Left kidney (tissue), 2 donors: ENCODE results near the gene DNAJC30. TPM values are rescaled to one million over a fixed set of nuclear protein-coding genes. Genes with fewer than 3 reads are reported as not detected.

Source experiments
- DNase-seq: peaks from one replicate; pipeline ENCODE4 v3.0.0-alpha.2; 2013
- polyA plus RNA-seq: library from polyadenylated mRNA; unstranded; fragments of 120-200 nt; gene quantifications from one replicate; pipeline ENCODE4 v1.2.1, GENCODE V29; 2013; ENCODE audit not compliant: insufficient read length

The DNAJC30 gene
- polyA plus RNA-seq, 1 donor = 9.5 TPM

GRCh38 chr7:73649576-73649975 is 33.7 kb downstream of the DNAJC30 start:
- no peak for DNase-seq

GRCh38 chr7:73648593-73649332 is 34.5 kb downstream of the DNAJC30 start:
- DNase-seq = no peak

GRCh38 chr7:73647725-73648592 is 35.3 kb downstream of the DNAJC30 start:
- DNase-seq = no peak

GRCh38 chr7:73646785-73647724 is 36.2 kb downstream of the DNAJC30 start:
- DNase-seq = no peak

- no peak for DNase-seq
Observed at GRCh38 chr7:73645643-73646174, 37.5 kb downstream of the DNAJC30 start.

GRCh38 chr7:73644688-73645286 is 38.5 kb downstream of the DNAJC30 start:
- no peak for DNase-seq

GRCh38 chr7:73642834-73643233 is 40.4 kb downstream of the DNAJC30 start:
- DNase-seq = no peak

GRCh38 chr7:73638911-73639310 is 44.3 kb downstream of the DNAJC30 start:
- no peak for DNase-seq

GRCh38 chr7:73635428-73636200 is 47.6 kb downstream of the DNAJC30 start:
- DNase-seq = no peak

GRCh38 chr7:73633844-73634243 is 49.4 kb downstream of the DNAJC30 start:
- DNase-seq = no peak

GRCh38 chr7:73633323-73633722 is 49.9 kb downstream of the DNAJC30 start:
- no peak for DNase-seq

GRCh38 chr7:73631558-73631957 is 51.7 kb downstream of the DNAJC30 start:
- DNase-seq = no peak

Other genes starting within 250 kb of the DNAJC30 start
- 0.28 TPM for gene FZD9, start 249.7 kb downstream of the DNAJC30 start, polyA plus RNA-seq
- gene BAZ1B, start 161.2 kb downstream of the DNAJC30 start, polyA plus RNA-seq = 85.9 TPM
- 40.5 TPM for gene BCL7B, start 125.8 kb downstream of the DNAJC30 start, polyA plus RNA-seq
- 39.0 TPM for gene TBL2, start 104.9 kb downstream of the DNAJC30 start, polyA plus RNA-seq
- gene MLXIPL, start 58.9 kb downstream of the DNAJC30 start, polyA plus RNA-seq = 4.8 TPM
- gene VPS37D, start 15.6 kb downstream of the DNAJC30 start, polyA plus RNA-seq = 9.4 TPM
- 96.6 TPM for gene BUD23, start 144 bp upstream of the DNAJC30 start, polyA plus RNA-seq
- 8.0 TPM for gene STX1A, start 36.2 kb upstream of the DNAJC30 start, polyA plus RNA-seq
- gene ABHD11, start 55.3 kb upstream of the DNAJC30 start, polyA plus RNA-seq = 26.9 TPM
- 21.7 TPM for gene CLDN3, start 86.8 kb upstream of the DNAJC30 start, polyA plus RNA-seq
- gene CLDN4, start 147.5 kb upstream of the DNAJC30 start, polyA plus RNA-seq = 56.5 TPM
- gene METTL27, start 159.1 kb upstream of the DNAJC30 start, polyA plus RNA-seq = 5.1 TPM
- gene TMEM270, start 177.7 kb upstream of the DNAJC30 start, polyA plus RNA-seq = 0.27 TPM